HEK293 (cell line): ENCODE data around the gene PCDH12.

ENCODE experiments used
- CTCF ChIP-seq: fragments of 450-650 bp; formaldehyde crosslinking; IDR thresholded peaks from 2 replicates; pipeline ENCODE4 v1.5.1; 2016; ENCODE audit warnings: missing biosample characterization, missing genetic modification characterization
- EGR2 ChIP-seq: fragments of 450-650 bp; formaldehyde crosslinking; IDR thresholded peaks from 2 replicates; pipeline ENCODE4 v1.5.1; 2016; ENCODE audit warnings: low read depth, missing biosample characterization, missing genetic modification characterization
- PATZ1 ChIP-seq: fragments of 450-650 bp; formaldehyde crosslinking; IDR thresholded peaks from 2 replicates; pipeline ENCODE4 v1.5.1; 2016; ENCODE audit warnings: missing biosample characterization, missing genetic modification characterization
- PRDM10 ChIP-seq: fragments of 450-650 bp; formaldehyde crosslinking; IDR thresholded peaks from 2 replicates; pipeline ENCODE4 v1.5.1; 2016; ENCODE audit warnings: missing biosample characterization, missing genetic modification characterization
- REST ChIP-seq: fragments of 450-650 bp; formaldehyde crosslinking; IDR thresholded peaks from 2 replicates; pipeline ENCODE4 v1.5.1; 2016; ENCODE audit warnings: missing biosample characterization, missing genetic modification characterization
- TRIM28 ChIP-seq: IDR thresholded peaks from 2 replicates; pipeline ENCODE4 v1.6.1; 2011; ENCODE audit warnings: low read length, control low read depth, borderline replicate concordance
- ZBTB1 ChIP-seq: fragments of 450-650 bp; formaldehyde crosslinking; IDR thresholded peaks from 2 replicates; pipeline ENCODE4 v1.5.1; 2016; ENCODE audit warnings: missing biosample characterization, missing genetic modification characterization
- ZBTB11 ChIP-seq: fragments of 450-650 bp; formaldehyde crosslinking; conservative IDR thresholded peaks from 2 replicates; pipeline ENCODE4 v1.5.1; 2016; ENCODE audit warnings: low read depth, missing biosample characterization, missing genetic modification characterization
- ZBTB21 ChIP-seq: fragments of 450-650 bp; formaldehyde crosslinking; IDR thresholded peaks from 2 replicates; pipeline ENCODE4 v1.5.1; 2017; ENCODE audit warnings: missing biosample characterization, missing genetic modification characterization
- ZNF558 ChIP-seq: fragments of 450-650 bp; formaldehyde crosslinking; IDR thresholded peaks from 2 replicates; pipeline ENCODE4 v1.5.1; 2016; ENCODE audit warnings: missing biosample characterization, missing genetic modification characterization
- ZNF639 ChIP-seq: fragments of 450-650 bp; formaldehyde crosslinking; IDR thresholded peaks from 2 replicates; pipeline ENCODE4 v1.5.1; 2016; ENCODE audit warnings: missing biosample characterization, missing genetic modification characterization
- ZNF768 ChIP-seq: fragments of 450-650 bp; formaldehyde crosslinking; IDR thresholded peaks from 2 replicates; pipeline ENCODE4 v1.5.1; 2018; ENCODE audit warnings: missing biosample characterization, mild to moderate bottlenecking, missing genetic modification characterization
- ZNF785 ChIP-seq: fragments of 450-650 bp; formaldehyde crosslinking; IDR thresholded peaks from 2 replicates; pipeline ENCODE4 v1.5.1; 2016; ENCODE audit warnings: missing biosample characterization, missing genetic modification characterization

- TF ChIP-seq CTCF (tag by site-specific recombination) (no peak), EGR2 (no peak), ZNF639 (tag by site-specific recombination) (no peak), ZBTB21 (tag by site-specific recombination) (no peak), ZNF558 (tag by site-specific recombination) (no peak), PRDM10 (tag by site-specific recombination) (no peak), REST (tag by site-specific recombination) (no peak), PATZ1 (no peak), ZBTB1 (tag by site-specific recombination) (no peak), ZBTB11 (tag by site-specific recombination) (no peak), ZNF785 (tag by site-specific recombination) (no peak), ZNF768 (no peak), TRIM28 (no peak)
These were observed 48.8 kb downstream of the PCDH12 start for GRCh38 chr5:141909212-141909611.
